OCI-LY7 (cell line): ENCODE data around the gene TAS2R41.

Experiments
- CTCF ChIP-seq: fragments of 200-600 bp; sonication (generic); conservative IDR thresholded peaks from 2 replicates; pipeline ENCODE4 v1.5.1; 2014; ENCODE audit warnings: mild to moderate bottlenecking, antibody characterized with exemption, low read length, moderate library complexity, mixed read lengths
- EZH2phosphoT487 ChIP-seq: fragments of 200-600 bp; sonication (generic); IDR thresholded peaks from 2 replicates; pipeline ENCODE4 v1.6.1; 2018; ENCODE audit warnings: low read depth, borderline replicate concordance, mild to moderate bottlenecking, mixed run types, antibody characterized with exemption, low read length, moderate library complexity, mixed read lengths

GRCh38 chr7:143499743-143500348 is 22.2 kb downstream of the TAS2R41 start:
- no peak for TF ChIP-seq CTCF
- TF ChIP-seq EZH2phosphoT487 = no peak
